HG02852 (cell line): Measurements from ENCODE around the gene TXK.

ENCODE experiments used
- ATAC-seq: cut with Tn5 transposase; IDR thresholded peaks from one replicate; pipeline ENCODE4 v1.9.1; 2021; ENCODE audit warnings: mild to moderate bottlenecking, moderate library complexity; ENCODE audit not compliant: unreplicated experiment

The TXK gene

GRCh38 chr4:48138511-48138910, 4.5 kb upstream of the TXK start:
- no peak for ATAC-seq

GRCh38 chr4:48137846-48138245, 3.8 kb upstream of the TXK start:
- ATAC-seq: no peak

- ATAC-seq: no peak
Measured at GRCh38 chr4:48133669-48134068, 381 bp downstream of the TXK start.

- no peak for ATAC-seq
Measured at GRCh38 chr4:48131736-48132135, 2.3 kb downstream of the TXK start.

- no peak for ATAC-seq
Measured at GRCh38 chr4:48130100-48130499, 4.0 kb downstream of the TXK start.

- ATAC-seq: no peak
Measured at GRCh38 chr4:48129307-48130014, 4.6 kb downstream of the TXK start.

GRCh38 chr4:48127682-48128404, 6.2 kb downstream of the TXK start:
- ATAC-seq: peak; percentile 87

GRCh38 chr4:48127231-48127630, 6.8 kb downstream of the TXK start:
- no peak for ATAC-seq

GRCh38 chr4:48126621-48127020, 7.4 kb downstream of the TXK start:
- no peak for ATAC-seq

- ATAC-seq: no peak
Measured at GRCh38 chr4:48124870-48125269, 9.2 kb downstream of the TXK start.

GRCh38 chr4:48122756-48123155, 11.3 kb downstream of the TXK start:
- no peak for ATAC-seq

GRCh38 chr4:48121180-48121579, 12.9 kb downstream of the TXK start:
- ATAC-seq: no peak

- ATAC-seq: no peak
Measured at GRCh38 chr4:48120132-48120531, 13.9 kb downstream of the TXK start.

- no peak for ATAC-seq
Measured at GRCh38 chr4:48119646-48120045, 14.4 kb downstream of the TXK start.

GRCh38 chr4:48118081-48118480, 16.0 kb downstream of the TXK start:
- ATAC-seq: no peak

GRCh38 chr4:48116582-48116981, 17.5 kb downstream of the TXK start:
- ATAC-seq: no peak

GRCh38 chr4:48114412-48114811, 19.6 kb downstream of the TXK start:
- ATAC-seq: no peak

GRCh38 chr4:48112017-48112667, 21.9 kb downstream of the TXK start:
- no peak for ATAC-seq

- ATAC-seq: no peak
Measured at GRCh38 chr4:48110452-48110978, 23.5 kb downstream of the TXK start.

- peak; percentile 66 for ATAC-seq
Measured at GRCh38 chr4:48109413-48110263, 24.4 kb downstream of the TXK start.
